Stimulated activated CD4-positive, alpha-beta T cell treated with anti-CD3 and anti-CD28 coated beads, Interleukin-2, amount 100 ng/mL, for 48 hours (primary cell): ENCODE results near the gene TEX2.
A peak's percentile ranks its signal among the peaks of the same experiment; 100 is the strongest.

Experiments used
- DNase-seq, 2 donors: peaks; one replicate each; pipeline ENCODE4 v3.0.0-alpha.2; 2020

Gene TEX2

GRCh38 chr17:64155751-64156544, 107.1 kb downstream of the TEX2 start:
- DNase-seq, result no peak

- no peak for DNase-seq
These were observed 107.9 kb downstream of the TEX2 start for GRCh38 chr17:64155129-64155528.

- no peak for DNase-seq
These were observed 108.3 kb downstream of the TEX2 start for GRCh38 chr17:64154717-64155116.

GRCh38 chr17:64154313-64154695, 108.8 kb downstream of the TEX2 start:
- DNase-seq, result no peak

- DNase-seq, result no peak
These were observed 109.3 kb downstream of the TEX2 start for GRCh38 chr17:64153565-64154312.

GRCh38 chr17:64152428-64153125, 110.5 kb downstream of the TEX2 start:
- no peak for DNase-seq

GRCh38 chr17:64151016-64151368, 112.1 kb downstream of the TEX2 start:
- no peak for DNase-seq

- DNase-seq, result no peak
These were observed 112.6 kb downstream of the TEX2 start for GRCh38 chr17:64150237-64151015.

GRCh38 chr17:64149196-64149595, 113.9 kb downstream of the TEX2 start:
- DNase-seq, result no peak

- DNase-seq, result no peak
These were observed 114.4 kb downstream of the TEX2 start for GRCh38 chr17:64148699-64149098.

- DNase-seq, result no peak
These were observed 114.9 kb downstream of the TEX2 start for GRCh38 chr17:64148017-64148631.

- DNase-seq, result peak in 1 of 2 donors; percentile 24
These were observed 115.7 kb downstream of the TEX2 start for GRCh38 chr17:64147110-64148016.

- peak in 1 of 2 donors; percentile 49 for DNase-seq
These were observed 116.5 kb downstream of the TEX2 start for GRCh38 chr17:64146418-64147109.

GRCh38 chr17:64145751-64146417, 117.2 kb downstream of the TEX2 start:
- peak; percentile 89 to 90 for DNase-seq

GRCh38 chr17:64145375-64145750, 117.7 kb downstream of the TEX2 start:
- DNase-seq, result no peak

GRCh38 chr17:64139542-64139941, 123.5 kb downstream of the TEX2 start:
- no peak for DNase-seq

- no peak for DNase-seq
These were observed 124.6 kb downstream of the TEX2 start for GRCh38 chr17:64138441-64138840.

GRCh38 chr17:64135000-64135399, 128.1 kb downstream of the TEX2 start:
- no peak for DNase-seq

GRCh38 chr17:64134216-64134970, 128.7 kb downstream of the TEX2 start:
- no peak for DNase-seq
